ENCODE results near the gene TMEM258.

TMEM258 gene

DNA sequence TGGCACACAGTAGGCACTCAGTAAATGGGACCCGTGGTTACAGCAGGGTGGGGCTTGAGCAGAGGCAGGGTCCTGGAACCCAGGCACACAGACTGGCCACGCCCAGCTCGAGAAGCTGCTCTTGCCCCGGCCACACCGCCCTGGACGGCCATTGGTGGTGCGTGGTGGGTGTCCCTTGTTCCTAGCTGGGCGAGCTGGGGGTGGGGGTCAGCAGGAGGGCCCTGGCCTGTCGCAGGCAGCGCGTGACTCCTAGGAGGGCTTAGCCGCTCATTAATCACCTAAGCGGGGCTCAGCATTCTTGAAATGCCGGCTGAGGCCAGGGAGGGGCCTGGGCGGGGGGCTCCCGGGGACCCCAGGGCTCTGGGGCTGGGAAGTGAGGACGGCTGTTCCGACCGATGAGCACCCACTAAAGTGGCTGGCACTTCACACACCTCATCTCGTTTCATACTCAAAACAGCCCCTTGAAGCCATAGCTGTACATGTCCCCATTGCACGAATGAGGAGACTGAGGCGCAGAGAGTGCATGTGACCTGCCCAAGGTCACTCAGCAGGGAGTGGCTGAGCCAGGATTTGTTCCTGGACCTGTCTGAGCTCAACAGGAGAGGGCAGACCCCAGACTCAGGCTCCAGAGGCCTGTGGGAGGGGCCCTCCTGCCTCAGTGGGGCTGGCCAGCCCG, 28.3 kb downstream of the TMEM258 start:
- TF ChIP-seq ZFP3 (CRISPR knock-in tag; IDR thresholded peaks at IDR 0.05) (no peak), ZNF8 (CRISPR knock-in tag; IDR thresholded peaks at IDR 0.05) (no peak), ESRRG (CRISPR knock-in tag; IDR thresholded peaks at IDR 0.05) (no peak), ZNF70 (CRISPR knock-in tag; IDR thresholded peaks at IDR 0.05) (no peak), OSR1 (CRISPR knock-in tag; IDR thresholded peaks at IDR 0.05) (no peak), TOX (CRISPR knock-in tag; IDR thresholded peaks at IDR 0.05; ENCODE audit: borderline replicate concordance) (no peak), ZC3H10 (CRISPR knock-in tag; IDR thresholded peaks at IDR 0.05) (no peak)
- no peak for ATAC-seq

DNA sequence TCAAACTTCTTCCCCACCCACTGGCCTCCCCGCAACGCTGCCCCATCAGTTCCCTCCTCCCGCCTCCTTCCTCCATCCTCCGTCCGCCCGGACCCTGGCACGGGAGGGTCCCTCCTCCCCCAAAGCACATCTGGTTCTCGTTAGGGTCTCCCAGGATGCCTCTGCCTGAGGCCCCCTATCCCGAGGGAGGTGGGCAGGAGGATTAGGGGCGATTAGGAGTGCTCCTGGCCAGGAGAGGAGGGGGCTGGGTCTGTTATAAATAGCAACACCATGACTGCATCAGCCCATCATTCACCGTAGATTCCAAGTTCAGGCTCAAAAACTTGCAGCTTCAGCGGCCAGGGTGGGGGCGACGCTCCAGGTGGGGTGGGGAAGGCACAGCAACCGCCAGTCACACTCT, 29.6 kb downstream of the TMEM258 start:
- no peak for ATAC-seq
- TF ChIP-seq, protein P1, sequence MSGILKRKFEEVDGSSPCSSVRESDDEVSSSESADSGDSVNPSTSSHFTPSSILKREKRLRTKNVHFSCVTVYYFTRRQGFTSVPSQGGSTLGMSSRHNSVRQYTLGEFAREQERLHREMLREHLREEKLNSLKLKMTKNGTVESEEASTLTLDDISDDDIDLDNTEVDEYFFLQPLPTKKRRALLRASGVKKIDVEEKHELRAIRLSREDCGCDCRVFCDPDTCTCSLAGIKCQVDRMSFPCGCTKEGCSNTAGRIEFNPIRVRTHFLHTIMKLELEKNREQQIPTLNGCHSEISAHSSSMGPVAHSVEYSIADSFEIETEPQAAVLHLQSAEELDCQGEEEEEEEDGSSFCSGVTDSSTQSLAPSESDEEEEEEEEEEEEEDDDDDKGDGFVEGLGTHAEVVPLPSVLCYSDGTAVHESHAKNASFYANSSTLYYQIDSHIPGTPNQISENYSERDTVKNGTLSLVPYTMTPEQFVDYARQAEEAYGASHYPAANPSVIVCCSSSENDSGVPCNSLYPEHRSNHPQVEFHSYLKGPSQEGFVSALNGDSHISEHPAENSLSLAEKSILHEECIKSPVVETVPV (CRISPR knock-in tag; IDR thresholded peaks at IDR 0.05) = no peak
- no peak for TF ChIP-seq ISL1 (CRISPR knock-in tag; IDR thresholded peaks at IDR 0.05)
- TF ChIP-seq ZFP30 (CRISPR knock-in tag; IDR thresholded peaks at IDR 0.05) = no peak
- TF ChIP-seq SNAI2 (CRISPR knock-in tag; IDR thresholded peaks at IDR 0.05) = no peak
- TF ChIP-seq ZNF8 (CRISPR knock-in tag; IDR thresholded peaks at IDR 0.05) = no peak
- no peak for TF ChIP-seq ARNTL (CRISPR knock-in tag; IDR thresholded peaks at IDR 0.05; ENCODE audit: borderline replicate concordance, low read depth)
- no peak for TF ChIP-seq ZFP3 (CRISPR knock-in tag; IDR thresholded peaks at IDR 0.05)
- TF ChIP-seq TCF4 (CRISPR knock-in tag; IDR thresholded peaks at IDR 0.05; ENCODE audit: borderline replicate concordance) = peak; percentile 26; the same call in 1 of the 2 replicates

DNA sequence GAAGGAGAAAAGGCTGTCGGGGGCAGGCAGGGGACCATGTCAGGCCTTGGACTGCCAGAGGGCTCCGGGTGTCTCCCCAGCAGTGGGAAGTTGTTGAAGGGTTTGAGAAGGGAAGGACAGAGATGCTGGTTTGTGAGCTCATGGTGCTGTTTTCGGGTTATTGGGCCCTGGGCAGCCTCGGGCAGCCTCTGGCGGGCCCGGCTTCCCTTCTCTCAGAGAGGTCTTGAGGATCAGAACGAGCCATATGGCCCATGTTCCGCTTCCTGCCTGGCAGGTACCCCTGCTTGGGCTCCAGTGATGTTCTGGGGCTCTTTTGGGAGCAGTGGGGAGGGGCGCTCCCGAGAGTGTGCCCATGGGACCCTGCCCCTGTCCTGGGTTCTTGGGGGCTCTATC, 30.2 kb downstream of the TMEM258 start:
- TF ChIP-seq BACH2 (CRISPR knock-in tag; IDR thresholded peaks at IDR 0.05; ENCODE audit: borderline replicate concordance) (no peak), CSDC2 (CRISPR knock-in tag; IDR thresholded peaks at IDR 0.05) (no peak), OSR1 (CRISPR knock-in tag; IDR thresholded peaks at IDR 0.05) (no peak), SNAI2 (CRISPR knock-in tag; IDR thresholded peaks at IDR 0.05) (no peak), ZNF8 (CRISPR knock-in tag; IDR thresholded peaks at IDR 0.05) (no peak), ESRRG (CRISPR knock-in tag; IDR thresholded peaks at IDR 0.05) (no peak), PPARA (CRISPR knock-in tag; IDR thresholded peaks at IDR 0.05; ENCODE audit: borderline replicate concordance) (no peak), TOX (CRISPR knock-in tag; IDR thresholded peaks at IDR 0.05; ENCODE audit: borderline replicate concordance) (no peak), RARB (CRISPR knock-in tag; IDR thresholded peaks at IDR 0.05) (no peak), TCF4 (CRISPR knock-in tag; IDR thresholded peaks at IDR 0.05; ENCODE audit: borderline replicate concordance) (no peak), ISL1 (CRISPR knock-in tag; IDR thresholded peaks at IDR 0.05) (no peak), ZC3H10 (CRISPR knock-in tag; IDR thresholded peaks at IDR 0.05) (no peak), ZFP3 (CRISPR knock-in tag; IDR thresholded peaks at IDR 0.05) (no peak), ZFP30 (CRISPR knock-in tag; IDR thresholded peaks at IDR 0.05) (no peak)
- TF ChIP-seq, protein P1 (CRISPR knock-in tag; IDR thresholded peaks at IDR 0.05) = no peak
- TF ChIP-seq, protein P2, sequence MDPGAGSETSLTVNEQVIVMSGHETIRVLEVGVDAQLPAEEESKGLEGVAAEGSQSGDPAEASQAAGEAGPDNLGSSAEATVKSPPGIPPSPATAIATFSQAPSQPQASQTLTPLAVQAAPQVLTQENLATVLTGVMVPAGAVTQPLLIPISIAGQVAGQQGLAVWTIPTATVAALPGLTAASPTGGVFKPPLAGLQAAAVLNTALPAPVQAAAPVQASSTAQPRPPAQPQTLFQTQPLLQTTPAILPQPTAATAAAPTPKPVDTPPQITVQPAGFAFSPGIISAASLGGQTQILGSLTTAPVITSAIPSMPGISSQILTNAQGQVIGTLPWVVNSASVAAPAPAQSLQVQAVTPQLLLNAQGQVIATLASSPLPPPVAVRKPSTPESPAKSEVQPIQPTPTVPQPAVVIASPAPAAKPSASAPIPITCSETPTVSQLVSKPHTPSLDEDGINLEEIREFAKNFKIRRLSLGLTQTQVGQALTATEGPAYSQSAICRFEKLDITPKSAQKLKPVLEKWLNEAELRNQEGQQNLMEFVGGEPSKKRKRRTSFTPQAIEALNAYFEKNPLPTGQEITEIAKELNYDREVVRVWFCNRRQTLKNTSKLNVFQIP (CRISPR knock-in tag; IDR thresholded peaks at IDR 0.05; ENCODE audit: borderline replicate concordance, low read depth) = no peak
- TF ChIP-seq, protein P3, sequence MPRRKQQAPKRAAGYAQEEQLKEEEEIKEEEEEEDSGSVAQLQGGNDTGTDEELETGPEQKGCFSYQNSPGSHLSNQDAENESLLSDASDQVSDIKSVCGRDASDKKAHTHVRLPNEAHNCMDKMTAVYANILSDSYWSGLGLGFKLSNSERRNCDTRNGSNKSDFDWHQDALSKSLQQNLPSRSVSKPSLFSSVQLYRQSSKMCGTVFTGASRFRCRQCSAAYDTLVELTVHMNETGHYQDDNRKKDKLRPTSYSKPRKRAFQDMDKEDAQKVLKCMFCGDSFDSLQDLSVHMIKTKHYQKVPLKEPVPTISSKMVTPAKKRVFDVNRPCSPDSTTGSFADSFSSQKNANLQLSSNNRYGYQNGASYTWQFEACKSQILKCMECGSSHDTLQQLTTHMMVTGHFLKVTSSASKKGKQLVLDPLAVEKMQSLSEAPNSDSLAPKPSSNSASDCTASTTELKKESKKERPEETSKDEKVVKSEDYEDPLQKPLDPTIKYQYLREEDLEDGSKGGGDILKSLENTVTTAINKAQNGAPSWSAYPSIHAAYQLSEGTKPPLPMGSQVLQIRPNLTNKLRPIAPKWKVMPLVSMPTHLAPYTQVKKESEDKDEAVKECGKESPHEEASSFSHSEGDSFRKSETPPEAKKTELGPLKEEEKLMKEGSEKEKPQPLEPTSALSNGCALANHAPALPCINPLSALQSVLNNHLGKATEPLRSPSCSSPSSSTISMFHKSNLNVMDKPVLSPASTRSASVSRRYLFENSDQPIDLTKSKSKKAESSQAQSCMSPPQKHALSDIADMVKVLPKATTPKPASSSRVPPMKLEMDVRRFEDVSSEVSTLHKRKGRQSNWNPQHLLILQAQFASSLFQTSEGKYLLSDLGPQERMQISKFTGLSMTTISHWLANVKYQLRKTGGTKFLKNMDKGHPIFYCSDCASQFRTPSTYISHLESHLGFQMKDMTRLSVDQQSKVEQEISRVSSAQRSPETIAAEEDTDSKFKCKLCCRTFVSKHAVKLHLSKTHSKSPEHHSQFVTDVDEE (CRISPR knock-in tag; IDR thresholded peaks at IDR 0.05) = no peak
- ATAC-seq = no peak
